GM12878 (cell line): ENCODE measurements around the gene ARMS2. TPM values are rescaled to one million over a fixed set of nuclear protein-coding genes. Genes with fewer than 3 reads are reported as not detected.

Experiments used
- ATAC-seq: fragments of 200-7000 bp; cut with Tn5 transposase; 3 replicates; pipeline ENCODE4 v1.9.1; 2020; ENCODE audit warnings: mild to moderate bottlenecking, moderate library complexity
- BruUV-seq: library from RNA; stranded (reverse); fragments of 400-500 nt; replicated peaks from 2 replicates; lab custom pipeline; 2021; lab: Mats Ljungman, UMichigan
- CTCF ChIA-PET: fragments of 300-600 bp; sonication (Branson Sonifier 250); formaldehyde crosslinking; extraction: SDS; loops from one replicate; lab custom pipeline; 2021; ENCODE audit warnings: inconsistent platforms; lab: Yijun Ruan, JAX
- POLR2A ChIA-PET: fragments of 350-600 bp; formaldehyde crosslinking; extraction: SDS; loops from one replicate; lab custom pipeline; 2021; ENCODE audit warnings: inconsistent platforms; lab: Charles Lee
- RAD21 ChIA-PET: fragments of 300-600 bp; sonication (Branson Sonifier 250); formaldehyde crosslinking; loops from one replicate; lab custom pipeline; 2023; ENCODE audit warnings: antibody characterized with exemption; ENCODE audit not compliant: unreplicated experiment; lab: Charles Lee
- SMC1A ChIA-PET: fragments of 300-600 bp; sonication (Branson Sonifier 250); formaldehyde crosslinking; loops from one replicate; lab custom pipeline; 2023; ENCODE audit not compliant: unreplicated experiment, uncharacterized antibody; lab: Charles Lee
- DNase-seq: peaks from one replicate; pipeline ENCODE4 v3.0.0-alpha.2; 2011; ENCODE audit warnings: low read depth, low spot score
- FAIRE-seq: peaks from 3 replicates; lab custom pipeline; 2011; peaks lifted over from hg19 to GRCh38; lab: Jason Lieb, UNC
- H2AFZ ChIP-seq: 2 replicates; pipeline ENCODE4 v1.6.0; 2011; ENCODE audit warnings: low read depth, low read length, control low read depth; ENCODE audit not compliant: control insufficient read depth
- H3K27ac ChIP-seq: 2 replicates; pipeline ENCODE4 v1.5.1; 2011; ENCODE audit warnings: control low read depth; ENCODE audit not compliant: control insufficient read depth, insufficient read depth
- H3K27me3 ChIP-seq, 2 experiments: replicated peaks in 1 of 2; 2 replicates each; pipeline versions ENCODE4 v1.6.0 to v1.6.1; 2011; ENCODE audit warnings: low read length in 1 of 2; ENCODE audit not compliant: control insufficient read depth in 2 of 2, insufficient read depth in 2 of 2
- H3K36me3 ChIP-seq, 2 experiments: 2 replicates each; pipeline ENCODE4 v1.5.1; 2011; ENCODE audit warnings: low read length in 1 of 2; ENCODE audit not compliant: control insufficient read depth in 2 of 2, insufficient read depth in 2 of 2
- H3K4me1 ChIP-seq: 2 replicates; pipeline ENCODE4 v1.6.1; 2011; ENCODE audit warnings: mild to moderate bottlenecking, low read length, moderate library complexity, mixed read lengths; ENCODE audit not compliant: control insufficient read depth, insufficient read depth
- H3K4me2 ChIP-seq: 2 replicates; pipeline ENCODE4 v1.6.0; 2011; ENCODE audit warnings: control low read depth; ENCODE audit not compliant: control insufficient read depth, insufficient read depth
- H3K4me3 ChIP-seq: fragments of 200-600 bp; sonication (generic); 2 replicates; pipeline ENCODE4 v1.5.1; 2016
- H3K79me2 ChIP-seq: 2 replicates; pipeline ENCODE4 v1.6.0; 2011; ENCODE audit warnings: low read length; ENCODE audit not compliant: control insufficient read depth, insufficient read depth
- H3K9ac ChIP-seq: 2 replicates; pipeline ENCODE4 v1.8.0; 2011; ENCODE audit warnings: low read length, control low read depth, mixed read lengths; ENCODE audit not compliant: control insufficient read depth, insufficient read depth
- H3K9me3 ChIP-seq: replicated peaks from 3 replicates; pipeline ENCODE4 v1.5.1; 2011; ENCODE audit warnings: mild to moderate bottlenecking, low read length; ENCODE audit not compliant: control insufficient read depth, insufficient read depth
- H4K20me1 ChIP-seq: 2 replicates; pipeline ENCODE4 v1.6.0; 2011; ENCODE audit not compliant: control insufficient read depth, insufficient read depth
- CREB1 ChIP-seq: IDR thresholded peaks from 2 replicates; pipeline ENCODE4 v1.6.1; 2012; ENCODE audit warnings: low read depth, mild to moderate bottlenecking, inconsistent platforms
- EP300 ChIP-seq, 2 experiments: fragments of 150-350 bp in 1 of 2; IDR thresholded peaks; 2 replicates each; pipeline ENCODE4 v1.6.1; 2011 to 2012; ENCODE audit warnings: low read depth in 2 of 2, low read length in 2 of 2, borderline replicate concordance in 1 of 2, improper control_type of control experiment in 1 of 2, inconsistent platforms in 1 of 2; ENCODE audit not compliant: control insufficient read depth in 1 of 2
- GABPA ChIP-seq: IDR thresholded peaks from 2 replicates; pipeline ENCODE4 v1.6.1; 2014; ENCODE audit warnings: antibody characterized with exemption, low read depth, mild to moderate bottlenecking, inconsistent platforms
- KDM1A ChIP-seq: fragments of 200-600 bp; sonication (generic); IDR thresholded peaks from 2 replicates; pipeline ENCODE4 v1.6.1; 2016; ENCODE audit warnings: borderline replicate concordance
- MTA2 ChIP-seq: fragments of 450-650 bp; IDR thresholded peaks from 2 replicates; pipeline ENCODE4 v1.6.1; 2016; ENCODE audit warnings: low read depth, mild to moderate bottlenecking, moderate library complexity
- NR2C1 ChIP-seq: fragments of 450-650 bp; IDR thresholded peaks from 2 replicates; pipeline ENCODE4 v1.6.1; 2017; ENCODE audit warnings: antibody characterized with exemption, mild to moderate bottlenecking, moderate library complexity
- POLR2A ChIP-seq: IDR thresholded peaks from 2 replicates; pipeline ENCODE4 v1.6.1; 2011; ENCODE audit warnings: low read depth, mild to moderate bottlenecking, low read length
- RAD21 ChIP-seq: IDR thresholded peaks from 2 replicates; pipeline ENCODE4 v1.6.1; 2011; ENCODE audit warnings: mild to moderate bottlenecking, low read depth, low read length, moderate library complexity; ENCODE audit not compliant: insufficient read depth
- RAD51 ChIP-seq: fragments of 450-650 bp; IDR thresholded peaks from 2 replicates; pipeline ENCODE4 v1.6.1; 2016; ENCODE audit warnings: moderate library complexity, mild to moderate bottlenecking, inconsistent platforms
- RFX5 ChIP-seq: IDR thresholded peaks from 2 replicates; pipeline ENCODE4 v1.6.1; 2011; ENCODE audit warnings: low read depth, low read length, improper control_type of control experiment
- YBX1 ChIP-seq: fragments of 450-650 bp; IDR thresholded peaks from 2 replicates; pipeline ENCODE4 v1.6.1; 2016; ENCODE audit warnings: antibody characterized with exemption
- YY1 ChIP-seq: IDR thresholded peaks from 2 replicates; pipeline ENCODE4 v1.6.1; 2011; ENCODE audit warnings: low read depth, mild to moderate bottlenecking, low read length
- ZNF207 ChIP-seq: fragments of 450-650 bp; IDR thresholded peaks from 2 replicates; pipeline ENCODE4 v1.6.1; 2014; ENCODE audit warnings: antibody characterized with exemption, mild to moderate bottlenecking, borderline replicate concordance
- ZNF217 ChIP-seq: fragments of 450-650 bp; IDR thresholded peaks from 2 replicates; pipeline ENCODE4 v1.6.1; 2017; ENCODE audit warnings: antibody characterized with exemption, mild to moderate bottlenecking
- ZNF384 ChIP-seq: IDR thresholded peaks from 2 replicates; pipeline ENCODE4 v1.6.1; 2012; ENCODE audit warnings: low read depth, mild to moderate bottlenecking, low read length, improper control_type of control experiment, borderline replicate concordance
- WGBS: methylation state at CpG from one replicate; pipeline ENCODE4 v1.1.6; 2016; ENCODE audit warnings: low lambda C conversion rate; ENCODE audit not compliant: insufficient replicate concordance, insufficient coverage; ENCODE audit errors: missing lambda C conversion rate; 5-methylcytosine and 5-hydroxymethylcytosine counted together
- in situ Hi-C: fragments of 300-500 bp; cut with MboI; formaldehyde crosslinking; loops from 9 replicates; pipeline ENCODE4 v1.14.3; 2018; ENCODE audit warnings: mixed read lengths
- intact Hi-C: fragments of 100-400 bp; cut with micrococcal nuclease; formaldehyde crosslinking; loops from one replicate; pipeline ENCODE4 v1.14.2; 2022; ENCODE audit not compliant: unreplicated experiment
- polyA plus RNA-seq, 11 experiments: library from polyadenylated mRNA; depleted of rRNA in 4 of 11; unstranded in 6 of 11; stranded (reverse) in 5 of 11; fragments of >200 nt; fragmentation: Nextera tagmentation in 4 of 11; fragmentation: Illumina TruSeq in 1 of 11; extraction: Ambion mirVana in 4 of 11; extraction: Trizol in 1 of 11; gene quantifications; 1 replicate in 1 of 11; 2 replicates in 10 of 11; pipeline versions ENCODE4 v1.2.1 to v1.2.3, GENCODE V29; 2011 to 2016; ENCODE audit warnings: inconsistent platforms in 2 of 11, missing spikeins in 2 of 11, low read depth in 1 of 11
- total RNA-seq, 4 experiments: library from RNA; depleted of rRNA in 3 of 4; stranded (reverse); fragments of >200 nt in 3 of 4; fragmentation: Illumina TruSeq in 1 of 4; extraction: Trizol in 1 of 4; gene quantifications; 2 replicates each; pipeline versions ENCODE4 v1.2.1 to v1.2.3, GENCODE V29; 2013 to 2021
- TF ChIP-seq, protein P1 (sequence below): fragments of 450-650 bp; IDR thresholded peaks from 2 replicates; pipeline ENCODE4 v1.6.1; 2017; ENCODE audit warnings: low read depth, mild to moderate bottlenecking, moderate library complexity
- TF ChIP-seq, protein P2 (sequence below): fragments of 150-350 bp; IDR thresholded peaks from 2 replicates; pipeline ENCODE4 v1.6.1; 2016; ENCODE audit warnings: low read depth, low read length
- TF ChIP-seq, protein P3 (sequence below): IDR thresholded peaks from 2 replicates; pipeline ENCODE4 v1.6.1; 2011; ENCODE audit warnings: borderline replicate concordance, low read depth, mild to moderate bottlenecking, moderate library complexity, low read length; ENCODE audit not compliant: insufficient read depth, poor library complexity, severe bottlenecking
- TF ChIP-seq, protein P4 (sequence below): fragments of 450-650 bp; IDR thresholded peaks from 2 replicates; pipeline ENCODE4 v1.6.1; 2017; ENCODE audit warnings: borderline replicate concordance

The ARMS2 gene
- total and polyA plus RNA-seq, 10 of the 15 experiments (the other 5 are each of a cell fraction or from before 2014, with no cell fraction given) = not detected

DNA sequence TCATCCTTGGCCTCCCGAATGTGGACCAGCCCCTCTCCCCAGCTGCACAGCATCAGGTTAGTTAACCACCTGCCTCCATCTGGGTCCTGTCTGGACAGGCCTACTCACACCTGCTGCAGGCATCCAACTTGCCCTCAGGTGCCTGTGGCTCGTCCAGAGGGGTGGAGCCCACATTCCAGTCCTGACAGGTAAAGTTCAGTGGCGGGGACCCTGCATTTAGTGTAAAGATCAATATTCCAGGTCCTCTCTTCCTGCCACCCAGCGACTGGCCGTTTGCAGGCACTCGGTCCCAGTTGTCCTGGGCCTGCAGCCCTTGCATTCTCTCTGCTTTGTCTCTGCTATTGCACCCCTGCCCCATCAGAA lies 21.9 kb downstream of the ARMS2 start:
- Histone ChIP-seq H2AFZ (no peak overlapping the region), H3K27ac (no peak overlapping the region), H3K9ac (no peak overlapping the region), H3K4me2 (no peak overlapping the region), H3K9me3 (no peaks in the 10 kb centered on the region), H3K27me3 (peaks cover 0 to 2% of the 10 kb centered on the region in 2 experiments; a peak in 2 of 4 replicates), H3K4me1 (no peaks in the 10 kb centered on the region), H3K4me3 (no peak overlapping the region), H3K79me2 (no peaks in the 10 kb centered on the region), H4K20me1 (no peaks in the 10 kb centered on the region), H3K36me3 (no peaks in the 10 kb centered on the region)
- WGBS = 13% methylated on average over 6 of the region's 6 CpGs
- BruUV-seq = no TSS peak
- FAIRE-seq = no peak
- no peak for ATAC-seq
- DNase-seq = no peak
- ChIA-PET RAD21 (no interaction called here), SMC1A (no interaction called here), POLR2A (no interaction called here), CTCF (no interaction called here)
- intact Hi-C loops = no loop called here
- in situ Hi-C loops = no loop called here
- TF ChIP-seq GABPA = no peak
- TF ChIP-seq CREB1 = no peak
- TF ChIP-seq, protein P1, sequence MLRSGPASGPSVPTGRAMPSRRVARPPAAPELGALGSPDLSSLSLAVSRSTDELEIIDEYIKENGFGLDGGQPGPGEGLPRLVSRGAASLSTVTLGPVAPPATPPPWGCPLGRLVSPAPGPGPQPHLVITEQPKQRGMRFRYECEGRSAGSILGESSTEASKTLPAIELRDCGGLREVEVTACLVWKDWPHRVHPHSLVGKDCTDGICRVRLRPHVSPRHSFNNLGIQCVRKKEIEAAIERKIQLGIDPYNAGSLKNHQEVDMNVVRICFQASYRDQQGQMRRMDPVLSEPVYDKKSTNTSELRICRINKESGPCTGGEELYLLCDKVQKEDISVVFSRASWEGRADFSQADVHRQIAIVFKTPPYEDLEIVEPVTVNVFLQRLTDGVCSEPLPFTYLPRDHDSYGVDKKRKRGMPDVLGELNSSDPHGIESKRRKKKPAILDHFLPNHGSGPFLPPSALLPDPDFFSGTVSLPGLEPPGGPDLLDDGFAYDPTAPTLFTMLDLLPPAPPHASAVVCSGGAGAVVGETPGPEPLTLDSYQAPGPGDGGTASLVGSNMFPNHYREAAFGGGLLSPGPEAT = no peak
- TF ChIP-seq POLR2A = no peak
- TF ChIP-seq NR2C1 = no peak
- no peak for TF ChIP-seq YY1
- TF ChIP-seq, protein P2, sequence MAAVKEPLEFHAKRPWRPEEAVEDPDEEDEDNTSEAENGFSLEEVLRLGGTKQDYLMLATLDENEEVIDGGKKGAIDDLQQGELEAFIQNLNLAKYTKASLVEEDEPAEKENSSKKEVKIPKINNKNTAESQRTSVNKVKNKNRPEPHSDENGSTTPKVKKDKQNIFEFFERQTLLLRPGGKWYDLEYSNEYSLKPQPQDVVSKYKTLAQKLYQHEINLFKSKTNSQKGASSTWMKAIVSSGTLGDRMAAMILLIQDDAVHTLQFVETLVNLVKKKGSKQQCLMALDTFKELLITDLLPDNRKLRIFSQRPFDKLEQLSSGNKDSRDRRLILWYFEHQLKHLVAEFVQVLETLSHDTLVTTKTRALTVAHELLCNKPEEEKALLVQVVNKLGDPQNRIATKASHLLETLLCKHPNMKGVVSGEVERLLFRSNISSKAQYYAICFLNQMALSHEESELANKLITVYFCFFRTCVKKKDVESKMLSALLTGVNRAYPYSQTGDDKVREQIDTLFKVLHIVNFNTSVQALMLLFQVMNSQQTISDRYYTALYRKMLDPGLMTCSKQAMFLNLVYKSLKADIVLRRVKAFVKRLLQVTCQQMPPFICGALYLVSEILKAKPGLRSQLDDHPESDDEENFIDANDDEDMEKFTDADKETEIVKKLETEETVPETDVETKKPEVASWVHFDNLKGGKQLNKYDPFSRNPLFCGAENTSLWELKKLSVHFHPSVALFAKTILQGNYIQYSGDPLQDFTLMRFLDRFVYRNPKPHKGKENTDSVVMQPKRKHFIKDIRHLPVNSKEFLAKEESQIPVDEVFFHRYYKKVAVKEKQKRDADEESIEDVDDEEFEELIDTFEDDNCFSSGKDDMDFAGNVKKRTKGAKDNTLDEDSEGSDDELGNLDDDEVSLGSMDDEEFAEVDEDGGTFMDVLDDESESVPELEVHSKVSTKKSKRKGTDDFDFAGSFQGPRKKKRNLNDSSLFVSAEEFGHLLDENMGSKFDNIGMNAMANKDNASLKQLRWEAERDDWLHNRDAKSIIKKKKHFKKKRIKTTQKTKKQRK = no peak
- no peak for TF ChIP-seq RAD21
- TF ChIP-seq RFX5 = no peak
- TF ChIP-seq ZNF217 = no peak
- TF ChIP-seq, protein P3, sequence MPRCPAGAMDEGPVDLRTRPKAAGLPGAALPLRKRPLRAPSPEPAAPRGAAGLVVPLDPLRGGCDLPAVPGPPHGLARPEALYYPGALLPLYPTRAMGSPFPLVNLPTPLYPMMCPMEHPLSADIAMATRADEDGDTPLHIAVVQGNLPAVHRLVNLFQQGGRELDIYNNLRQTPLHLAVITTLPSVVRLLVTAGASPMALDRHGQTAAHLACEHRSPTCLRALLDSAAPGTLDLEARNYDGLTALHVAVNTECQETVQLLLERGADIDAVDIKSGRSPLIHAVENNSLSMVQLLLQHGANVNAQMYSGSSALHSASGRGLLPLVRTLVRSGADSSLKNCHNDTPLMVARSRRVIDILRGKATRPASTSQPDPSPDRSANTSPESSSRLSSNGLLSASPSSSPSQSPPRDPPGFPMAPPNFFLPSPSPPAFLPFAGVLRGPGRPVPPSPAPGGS = no peak
- TF ChIP-seq MTA2 = no peak
- no peak for TF ChIP-seq EP300 (IDR thresholded peaks at IDR 0.05; ENCODE audit: borderline replicate concordance in 1 of 2, control insufficient read depth in 1 of 2, low read depth in 2 of 2, low read length in 2 of 2)
- TF ChIP-seq ZNF207 = no peak
- no peak for TF ChIP-seq ZNF384
- no peak for TF ChIP-seq YBX1
- TF ChIP-seq KDM1A = no peak
- no peak for TF ChIP-seq RAD51
- TF ChIP-seq, protein P4, sequence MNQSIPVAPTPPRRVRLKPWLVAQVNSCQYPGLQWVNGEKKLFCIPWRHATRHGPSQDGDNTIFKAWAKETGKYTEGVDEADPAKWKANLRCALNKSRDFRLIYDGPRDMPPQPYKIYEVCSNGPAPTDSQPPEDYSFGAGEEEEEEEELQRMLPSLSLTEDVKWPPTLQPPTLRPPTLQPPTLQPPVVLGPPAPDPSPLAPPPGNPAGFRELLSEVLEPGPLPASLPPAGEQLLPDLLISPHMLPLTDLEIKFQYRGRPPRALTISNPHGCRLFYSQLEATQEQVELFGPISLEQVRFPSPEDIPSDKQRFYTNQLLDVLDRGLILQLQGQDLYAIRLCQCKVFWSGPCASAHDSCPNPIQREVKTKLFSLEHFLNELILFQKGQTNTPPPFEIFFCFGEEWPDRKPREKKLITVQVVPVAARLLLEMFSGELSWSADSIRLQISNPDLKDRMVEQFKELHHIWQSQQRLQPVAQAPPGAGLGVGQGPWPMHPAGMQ = no peak
